Left lung (tissue), 10 donors: ENCODE measurements around the gene TLE1. TPM values are rescaled to one million over a fixed set of nuclear protein-coding genes. Genes with fewer than 3 reads are reported as not detected.

Experiments used
- ATAC-seq: fragments of 200-7000 bp; cut with Tn5 transposase; one replicate; pipeline ENCODE4 v1.9.1; 2020; ENCODE audit warnings: moderate library complexity
- DNase-seq, 4 donors: peaks; one replicate each; pipeline ENCODE4 v3.0.0-alpha.2; 2013 to 2020
- H3K27ac ChIP-seq, 2 donors: fragments of 200-600 bp; sonication (generic) in 1 of 2; one replicate each; pipeline versions ENCODE4 v1.5.0 to v1.8.0; 2020 to 2021
- H3K27me3 ChIP-seq, 2 donors: fragments of 200-600 bp; sonication (generic) in 1 of 2; one replicate each; pipeline versions ENCODE4 v1.5.0 to v1.8.0; 2020 to 2021
- H3K36me3 ChIP-seq, 2 donors: fragments of 200-600 bp; sonication (generic) in 1 of 2; one replicate each; pipeline versions ENCODE4 v1.5.0 to v1.8.0; 2020 to 2021
- H3K4me1 ChIP-seq, 2 donors: fragments of 200-600 bp; one replicate each; pipeline ENCODE4 v1.8.0; 2021
- H3K4me3 ChIP-seq, 2 donors: fragments of 200-600 bp; sonication (generic) in 1 of 2; one replicate each; pipeline versions ENCODE4 v1.5.0 to v1.8.0; 2020 to 2021; ENCODE audit warnings: mild to moderate bottlenecking in 1 of 2
- H3K9me3 ChIP-seq, 2 donors: fragments of 200-600 bp; sonication (generic) in 1 of 2; one replicate each; pipeline versions ENCODE4 v1.5.0 to v1.8.0; 2020 to 2021
- intact Hi-C, 2 donors: fragments of 100-400 bp; cut with DNase I; formaldehyde crosslinking; loops; one replicate each; pipeline versions ENCODE4 v1.11.2 to v1.14.2; 2022
- polyA plus RNA-seq, 6 donors: library from polyadenylated mRNA; unstranded; fragments of 120-200 nt; gene quantifications; one replicate each; pipeline ENCODE4 v1.2.1, GENCODE V29; 2013; ENCODE audit not compliant: insufficient read length in 6 of 6
- total RNA-seq, 2 donors: library from RNA; stranded (reverse); fragmentation: NEBNext Ultra II Directional; extraction: Animal tissue kit (Norgen Biotek cat#: 25700); gene quantifications; one replicate each; pipeline ENCODE4 v1.2.1, GENCODE V29; 2021
- TF ChIP-seq, protein P1 (sequence below), 2 donors: fragments of 200-600 bp; sonication (generic) in 1 of 2; IDR thresholded peaks; one replicate each; pipeline versions ENCODE4 v1.5.0 to v1.8.0; 2021; ENCODE audit warnings: antibody characterized with exemption in 2 of 2
- donor health status: DM: no; HTN: yes; CAD: no.
- donor health status: DM: no; HTN: no; CAD: no.

TLE1 gene
- total and polyA plus RNA-seq, 8 donors: 15.1 to 44.3 (median 40.0) TPM

DNA sequence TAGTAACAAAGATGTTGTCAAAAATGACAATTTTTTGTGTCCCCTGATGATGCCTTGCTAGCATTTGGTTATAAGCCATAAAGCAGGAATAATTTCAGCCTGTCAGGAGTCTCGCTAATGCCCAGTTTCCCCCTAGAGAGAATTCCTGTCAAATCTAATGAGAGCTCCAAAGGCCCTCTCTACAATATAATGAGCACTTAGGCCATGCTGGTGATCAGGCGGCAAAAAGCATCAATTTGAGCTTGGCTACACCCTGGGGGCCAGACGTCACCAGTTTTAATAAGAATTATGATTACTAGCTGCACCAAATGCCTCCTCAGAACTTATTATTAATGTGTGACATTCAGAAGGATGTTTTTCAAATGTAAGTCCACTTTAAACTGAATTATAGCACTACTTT lies 6.1 kb downstream of the TLE1 start:
- peaks cover 6 to 45% of the 10 kb centered on the region in 2 donors for H3K4me1 ChIP-seq
- ATAC-seq (no peak), DNase-seq (no peak)
- peaks cover 0 to 10% of the 10 kb centered on the region in 2 donors for H3K36me3 ChIP-seq
- intact Hi-C loops: loop anchor here in 1 of 2 donors (10.0 kb wide), 2 partner anchors 58 to 158 kb away; no protein-coding TSS in a partner anchor
- H3K4me3 ChIP-seq: no peak overlapping the region
- no peaks in the 10 kb centered on the region for H3K9me3 ChIP-seq
- peaks cover 0 to 11% of the 10 kb centered on the region in 2 donors for H3K27me3 ChIP-seq
- TF ChIP-seq, protein P1, sequence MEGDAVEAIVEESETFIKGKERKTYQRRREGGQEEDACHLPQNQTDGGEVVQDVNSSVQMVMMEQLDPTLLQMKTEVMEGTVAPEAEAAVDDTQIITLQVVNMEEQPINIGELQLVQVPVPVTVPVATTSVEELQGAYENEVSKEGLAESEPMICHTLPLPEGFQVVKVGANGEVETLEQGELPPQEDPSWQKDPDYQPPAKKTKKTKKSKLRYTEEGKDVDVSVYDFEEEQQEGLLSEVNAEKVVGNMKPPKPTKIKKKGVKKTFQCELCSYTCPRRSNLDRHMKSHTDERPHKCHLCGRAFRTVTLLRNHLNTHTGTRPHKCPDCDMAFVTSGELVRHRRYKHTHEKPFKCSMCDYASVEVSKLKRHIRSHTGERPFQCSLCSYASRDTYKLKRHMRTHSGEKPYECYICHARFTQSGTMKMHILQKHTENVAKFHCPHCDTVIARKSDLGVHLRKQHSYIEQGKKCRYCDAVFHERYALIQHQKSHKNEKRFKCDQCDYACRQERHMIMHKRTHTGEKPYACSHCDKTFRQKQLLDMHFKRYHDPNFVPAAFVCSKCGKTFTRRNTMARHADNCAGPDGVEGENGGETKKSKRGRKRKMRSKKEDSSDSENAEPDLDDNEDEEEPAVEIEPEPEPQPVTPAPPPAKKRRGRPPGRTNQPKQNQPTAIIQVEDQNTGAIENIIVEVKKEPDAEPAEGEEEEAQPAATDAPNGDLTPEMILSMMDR (IDR thresholded peaks at IDR 0.05): no peak
- no peak overlapping the region for H3K27ac ChIP-seq

- Histone ChIP-seq H3K27me3 (peaks cover 0 to 6% of the 10 kb centered on the region in 2 donors), H3K36me3 (peaks cover 0 to 10% of the 10 kb centered on the region in 2 donors), H3K9me3 (no peaks in the 10 kb centered on the region), H3K27ac (no peak overlapping the region), H3K4me3 (no peak overlapping the region), H3K4me1 (peaks cover 6 to 45% of the 10 kb centered on the region in 2 donors)
- DNase-seq: no peak
- intact Hi-C loops: loop anchor here in 1 of 2 donors (10.0 kb wide), 2 partner anchors 58 to 158 kb away; no protein-coding TSS in a partner anchor
- TF ChIP-seq, protein P1 (IDR thresholded peaks at IDR 0.05): no peak
- no peak for ATAC-seq
These were observed 6.5 kb downstream of the TLE1 start for GRCh38 chr9:81682797-81683196.

DNA sequence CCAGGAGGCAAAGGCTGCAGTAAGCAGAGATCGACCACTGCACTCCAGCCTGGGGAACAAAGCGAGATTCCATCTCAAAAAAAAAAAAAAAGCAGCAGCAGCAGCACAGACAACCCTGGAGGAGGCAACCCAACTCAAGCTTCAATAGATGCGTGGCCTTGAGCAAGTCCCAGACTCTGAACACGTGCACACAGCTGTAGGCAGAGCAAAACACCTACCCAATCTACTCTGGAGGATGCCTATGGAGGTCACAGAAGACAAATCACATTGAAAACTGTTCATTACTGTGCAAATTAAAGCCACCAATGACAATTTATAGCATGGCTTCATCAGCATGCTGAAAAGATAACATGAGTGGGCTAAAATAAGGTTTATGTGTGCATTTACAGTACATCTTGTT lies 7.2 kb downstream of the TLE1 start:
- ATAC-seq: no peak
- intact Hi-C loops: loop anchor here in 1 of 2 donors (10.0 kb wide), 2 partner anchors 57 to 157 kb away; no protein-coding TSS in a partner anchor
- H3K4me3 ChIP-seq: no peak overlapping the region
- no peak for DNase-seq
- H3K4me1 ChIP-seq: peaks cover 6 to 42% of the 10 kb centered on the region in 2 donors
- no peaks in the 10 kb centered on the region for H3K9me3 ChIP-seq
- H3K27ac ChIP-seq: no peak overlapping the region
- peaks cover 0 to under 1% of the 10 kb centered on the region in 2 donors for H3K27me3 ChIP-seq
- TF ChIP-seq, protein P1 (IDR thresholded peaks at IDR 0.05): no peak
- H3K36me3 ChIP-seq: peaks cover 0 to 10% of the 10 kb centered on the region in 2 donors

GRCh38 chr9:81680506-81680905 lies 8.8 kb downstream of the TLE1 start:
- H3K36me3 ChIP-seq: peaks cover 0 to 17% of the 10 kb centered on the region in 2 donors
- no peak for ATAC-seq
- DNase-seq: no peak
- H3K4me1 ChIP-seq: peaks cover 6 to 30% of the 10 kb centered on the region in 2 donors
- H3K27me3 ChIP-seq: no peaks in the 10 kb centered on the region
- TF ChIP-seq, protein P1 (IDR thresholded peaks at IDR 0.05): no peak
- no peak overlapping the region for H3K4me3 ChIP-seq
- H3K9me3 ChIP-seq: no peaks in the 10 kb centered on the region
- intact Hi-C loops: loop anchor here in 1 of 2 donors (10.0 kb wide), 2 partner anchors 56 to 156 kb away; no protein-coding TSS in a partner anchor
- no peak overlapping the region for H3K27ac ChIP-seq

GRCh38 chr9:81680006-81680405 lies 9.3 kb downstream of the TLE1 start:
- no peaks in the 10 kb centered on the region for H3K9me3 ChIP-seq
- peaks cover 6 to 25% of the 10 kb centered on the region in 2 donors for H3K4me1 ChIP-seq
- intact Hi-C loops: loop anchor here in 1 of 2 donors (10.0 kb wide), 2 partner anchors 55 to 155 kb away; no protein-coding TSS in a partner anchor

More at GRCh38 chr9:81680006-81680405, 9.3 kb downstream of the TLE1 start:
- H3K36me3 ChIP-seq: peaks cover 0 to 17% of the 10 kb centered on the region in 2 donors
- no peaks in the 10 kb centered on the region for H3K27me3 ChIP-seq
- no peak overlapping the region for H3K27ac ChIP-seq
- ATAC-seq (no peak), DNase-seq (no peak)
- TF ChIP-seq, protein P1 (IDR thresholded peaks at IDR 0.05): no peak
- no peak overlapping the region for H3K4me3 ChIP-seq
